ENCODE data around the gene ASB13.

Gene ASB13

GRCh38 chr10:5668429-5668828 is 2.0 kb upstream of the ASB13 start:
- DNase-seq = no peak

- DNase-seq = no peak
Measured at GRCh38 chr10:5666841-5667630, 641 bp upstream of the ASB13 start.

GRCh38 chr10:5665373-5666007 is 905 bp downstream of the ASB13 start:
- no peak for DNase-seq

GRCh38 chr10:5663692-5664427 is 2.5 kb downstream of the ASB13 start:
- no peak for DNase-seq

GRCh38 chr10:5662708-5663579 is 3.5 kb downstream of the ASB13 start:
- no peak for DNase-seq

GRCh38 chr10:5661043-5661442 is 5.4 kb downstream of the ASB13 start:
- no peak for DNase-seq

- no peak for DNase-seq
Measured at GRCh38 chr10:5659702-5660528, 6.5 kb downstream of the ASB13 start.

- no peak for DNase-seq
Measured at GRCh38 chr10:5658871-5659618, 7.3 kb downstream of the ASB13 start.

- no peak for DNase-seq
Measured at GRCh38 chr10:5656737-5657579, 9.4 kb downstream of the ASB13 start.

GRCh38 chr10:5655121-5655520 is 11.3 kb downstream of the ASB13 start:
- DNase-seq = no peak

GRCh38 chr10:5654218-5654755 is 12.1 kb downstream of the ASB13 start:
- DNase-seq = no peak

GRCh38 chr10:5652746-5653145 is 13.6 kb downstream of the ASB13 start:
- no peak for DNase-seq

- no peak for DNase-seq
Measured at GRCh38 chr10:5651388-5651764, 15.0 kb downstream of the ASB13 start.

GRCh38 chr10:5650664-5651387 is 15.6 kb downstream of the ASB13 start:
- DNase-seq = no peak

GRCh38 chr10:5649746-5650145 is 16.6 kb downstream of the ASB13 start:
- DNase-seq = no peak

- no peak for DNase-seq
Measured at GRCh38 chr10:5648494-5649457, 17.6 kb downstream of the ASB13 start.

GRCh38 chr10:5647507-5648240 is 18.7 kb downstream of the ASB13 start:
- DNase-seq = no peak
